Bronchial epithelial cell (primary cell): ENCODE results near the gene ERBIN. TPM values are rescaled to one million over a fixed set of nuclear protein-coding genes. Genes with fewer than 3 reads are reported as not detected.
"Not testable (repeated sequence)": the region's sequence is repeated elsewhere in the genome, so short reads cannot be mapped to it uniquely, and the experiment has no call there.

ENCODE experiments used
- DNase-seq: peaks from one replicate; pipeline ENCODE4 v3.0.0-alpha.2; 2010; ENCODE audit warnings: low read depth
- FAIRE-seq: peaks from 2 replicates; lab custom pipeline; 2011; peaks lifted over from hg19 to GRCh38; lab: Jason Lieb, UNC
- H3K27me3 ChIP-seq: 2 replicates; pipeline ENCODE4 v1.5.1; 2011; ENCODE audit warnings: low read length; ENCODE audit not compliant: control insufficient read depth, insufficient read depth
- H3K36me3 ChIP-seq: 2 replicates; pipeline ENCODE4 v1.5.1; 2011; ENCODE audit warnings: low read length; ENCODE audit not compliant: control insufficient read depth, insufficient read depth
- H3K4me3 ChIP-seq: 2 replicates; pipeline ENCODE4 v1.5.1; 2011; ENCODE audit warnings: mild to moderate bottlenecking, low read depth, low read length, control low read depth
- CTCF ChIP-seq: IDR thresholded peaks from 2 replicates; pipeline ENCODE4 v1.5.1; 2011; ENCODE audit warnings: mild to moderate bottlenecking, moderate library complexity, low read length, control low read depth, inconsistent platforms; ENCODE audit not compliant: insufficient read depth, severe bottlenecking
- total RNA-seq: library from RNA; depleted of rRNA; stranded (reverse); fragments of >200 nt; gene quantifications from 2 replicates; pipeline ENCODE4 v1.2.1, GENCODE V29; 2014

Gene ERBIN
- total RNA-seq, 1 donor from 2014 or later = 46.1 TPM

DNA sequence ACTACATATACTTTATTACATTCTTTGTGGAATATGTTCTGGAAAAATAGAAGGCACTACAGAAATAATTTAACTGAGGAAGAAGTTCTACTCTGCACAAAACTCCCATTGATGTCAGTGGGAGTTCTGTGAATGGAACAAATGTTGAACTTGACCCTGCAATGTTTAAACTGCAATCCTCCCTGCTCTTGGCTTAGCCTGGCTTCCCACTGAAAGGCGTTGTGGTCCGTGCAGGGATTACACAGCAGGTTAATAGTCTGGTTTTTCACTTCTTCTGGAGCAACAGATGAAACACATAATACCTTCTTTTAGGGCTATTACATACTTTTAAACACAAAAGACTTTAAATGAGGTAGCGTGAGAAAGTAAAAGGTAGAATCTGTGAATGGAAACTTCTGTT lies 12.9 kb upstream of the ERBIN start:
- DNase-seq (no peak), FAIRE-seq (no peak)
- no peak for TF ChIP-seq CTCF
- H3K27me3 ChIP-seq = no peaks in the 10 kb centered on the region
- no peak overlapping the region for H3K4me3 ChIP-seq
- no peaks in the 10 kb centered on the region for H3K36me3 ChIP-seq

GRCh38 chr5:65914641-65915196 lies 11.7 kb upstream of the ERBIN start:
- FAIRE-seq (no peak), DNase-seq (no peak)
- TF ChIP-seq CTCF = no peak
- H3K27me3 ChIP-seq = no peaks in the 10 kb centered on the region
- H3K4me3 ChIP-seq = no peak overlapping the region
- H3K36me3 ChIP-seq = no peaks in the 10 kb centered on the region

DNA sequence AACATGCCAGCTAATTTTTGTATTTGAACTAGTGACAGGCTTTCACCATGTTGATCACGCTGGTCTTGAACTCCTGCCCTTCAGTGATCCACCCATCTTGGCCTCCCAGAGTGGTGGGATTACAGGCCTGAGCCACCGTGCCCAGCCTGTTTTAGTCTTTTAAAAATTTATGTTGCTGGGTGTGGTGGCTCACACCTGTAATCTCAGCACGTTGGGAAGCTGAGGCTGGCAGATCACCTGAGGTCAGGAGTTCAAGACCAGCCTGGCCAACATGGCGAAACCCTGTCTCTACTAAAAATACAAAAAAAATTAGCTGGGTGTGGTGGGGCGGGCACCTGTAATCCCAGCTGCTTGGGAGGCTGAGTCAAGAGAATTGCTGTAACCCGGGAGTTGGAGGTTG lies 10.7 kb upstream of the ERBIN start:
- DNase-seq, H3K36me3 ChIP-seq, FAIRE-seq, H3K4me3 ChIP-seq, H3K27me3 ChIP-seq: not testable (repeated sequence)

- TF ChIP-seq CTCF = no peak
- Histone ChIP-seq H3K36me3 (no peaks in the 10 kb centered on the region), H3K4me3 (no peak overlapping the region), H3K27me3 (no peaks in the 10 kb centered on the region)
- no peak for DNase-seq
- no peak for FAIRE-seq
Measured at GRCh38 chr5:65916066-65916465, 10.3 kb upstream of the ERBIN start.

DNA sequence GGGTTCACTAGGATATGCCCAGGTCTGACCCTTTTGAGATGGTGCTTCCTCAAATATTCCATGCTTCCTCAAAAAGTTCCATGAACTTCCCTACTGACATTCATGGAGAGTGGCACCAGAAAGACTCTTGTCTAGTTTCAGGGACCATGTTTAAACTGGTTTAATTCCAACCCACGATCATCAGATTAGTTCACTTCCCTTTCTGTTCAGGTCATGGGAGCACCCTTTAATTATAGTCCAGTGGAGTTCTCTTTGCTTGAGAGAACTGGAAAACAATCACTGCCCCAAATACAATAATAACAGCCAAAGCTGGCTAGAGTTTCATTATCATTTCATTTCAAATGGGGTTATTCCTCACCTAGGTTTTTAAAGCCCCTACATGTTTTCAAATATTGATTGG lies 9.7 kb upstream of the ERBIN start:
- Histone ChIP-seq H3K36me3 (no peaks in the 10 kb centered on the region), H3K27me3 (no peaks in the 10 kb centered on the region), H3K4me3 (no peak overlapping the region)
- DNase-seq (no peak), FAIRE-seq (no peak)
- TF ChIP-seq CTCF = no peak

- H3K4me3 ChIP-seq = no peak overlapping the region
- no peaks in the 10 kb centered on the region for H3K27me3 ChIP-seq
- FAIRE-seq = no peak
- peak; percentile 63 for DNase-seq
- TF ChIP-seq CTCF = no peak
- H3K36me3 ChIP-seq = no peaks in the 10 kb centered on the region
Measured at GRCh38 chr5:65919773-65920172, 6.6 kb upstream of the ERBIN start.
